ENCODE results near the gene HPS3.

GRCh38 chr3:149221783-149222517 lies 92.5 kb downstream of the HPS3 start, which contains the start of gene CP:
- no peak for TF ChIP-seq POLR2A (IDR thresholded peaks at IDR 0.05; ENCODE audit: low read length)
- TF ChIP-seq JUN (IDR thresholded peaks at IDR 0.05), result no peak
- TF ChIP-seq REST (IDR thresholded peaks at IDR 0.05), result no peak
- peak; percentile 69 to 82 for TF ChIP-seq CEBPB (IDR thresholded peaks at IDR 0.05)
- TF ChIP-seq CTCF (IDR thresholded peaks at IDR 0.05), result no peak
- no peak for TF ChIP-seq KDM1A (IDR thresholded peaks at IDR 0.05; ENCODE audit: low read depth)
- no peak for TF ChIP-seq HOXA7 (CRISPR knock-in tag; IDR thresholded peaks at IDR 0.05)
- TF ChIP-seq MAX (IDR thresholded peaks at IDR 0.05), result no peak
- TF ChIP-seq BCL3 (IDR thresholded peaks at IDR 0.05), result no peak
- TF ChIP-seq BHLHE40 (IDR thresholded peaks at IDR 0.05; ENCODE audit: low read depth, low read length), result no peak
- TF ChIP-seq TP53 (CRISPR knock-in tag; IDR thresholded peaks at IDR 0.05), result no peak
- no peak for TF ChIP-seq EP300 (IDR thresholded peaks at IDR 0.05)
- no peak for TF ChIP-seq NR3C1 (IDR thresholded peaks at IDR 0.05)
